ENCODE results near the gene NUDT22. TPM values are rescaled to one million over a fixed set of nuclear protein-coding genes. Genes with fewer than 3 reads are reported as not detected.

NUDT22 gene
- total RNA-seq, 2 donors from 2014 or later, result 110 to 168 TPM

- Histone ChIP-seq H3K36me3 (no peaks in the 10 kb centered on the region), H3K4me1 (peaks cover 7% of the 10 kb centered on the region), H3K27me3 (no peaks in the 10 kb centered on the region), H3K4me3 (no peak overlapping the region), H3K9ac (ENCODE audit: low read depth in 2 of 2, low read length in 2 of 2) (no peak overlapping the region), H3K27ac (no peak overlapping the region), H3K9me3 (no peaks in the 10 kb centered on the region)
- intact Hi-C loops (cut with DNase I), result no loop called here
- no peak for DNase-seq
- TF ChIP-seq CTCF (IDR thresholded peaks at IDR 0.05), result no peak
Observed at GRCh38 chr11:64220798-64221197, 5.3 kb upstream of the NUDT22 start.

GRCh38 chr11:64222651-64223000 is 3.4 kb upstream of the NUDT22 start:
- no peaks in the 10 kb centered on the region for H3K9me3 ChIP-seq
- H3K4me3 ChIP-seq, result no peak overlapping the region
- H3K4me1 ChIP-seq, result peaks cover 12% of the 10 kb centered on the region
- TF ChIP-seq CTCF (IDR thresholded peaks at IDR 0.05), result no peak
- no peaks in the 10 kb centered on the region for H3K27me3 ChIP-seq
- no peak overlapping the region for H3K9ac ChIP-seq (ENCODE audit: low read depth in 2 of 2, low read length in 2 of 2)
- DNase-seq, result no peak
- intact Hi-C loops (cut with DNase I), result no loop called here
- no peak overlapping the region for H3K27ac ChIP-seq
- no peaks in the 10 kb centered on the region for H3K36me3 ChIP-seq

GRCh38 chr11:64223001-64223651 is 2.9 kb upstream of the NUDT22 start:
- Histone ChIP-seq H3K27me3 (no peaks in the 10 kb centered on the region), H3K27ac (no peak overlapping the region), H3K36me3 (no peaks in the 10 kb centered on the region), H3K9ac (ENCODE audit: low read depth in 2 of 2, low read length in 2 of 2) (peak overlapping the region in 1 of 2 donors; percentile 34), H3K4me3 (no peak overlapping the region), H3K9me3 (no peaks in the 10 kb centered on the region), H3K4me1 (peaks cover 15% of the 10 kb centered on the region)
- peak; percentile 40 for DNase-seq
- TF ChIP-seq CTCF (IDR thresholded peaks at IDR 0.05), result no peak
- intact Hi-C loops (cut with DNase I), result no loop called here

GRCh38 chr11:64224151-64224890 is 1.8 kb upstream of the NUDT22 start:
- no peaks in the 10 kb centered on the region for H3K27me3 ChIP-seq
- intact Hi-C loops (cut with DNase I), result no loop called here
- H3K9ac ChIP-seq (ENCODE audit: low read depth in 2 of 2, low read length in 2 of 2), result peak overlapping the region in 1 of 2 donors; percentile 28
- peaks cover 16% of the 10 kb centered on the region for H3K4me1 ChIP-seq
- H3K4me3 ChIP-seq, result no peak overlapping the region
- DNase-seq, result no peak
- no peaks in the 10 kb centered on the region for H3K36me3 ChIP-seq
- TF ChIP-seq CTCF (IDR thresholded peaks at IDR 0.05), result no peak
- no peak overlapping the region for H3K27ac ChIP-seq
- H3K9me3 ChIP-seq, result no peaks in the 10 kb centered on the region

GRCh38 chr11:64224891-64225607 is 1.0 kb upstream of the NUDT22 start:
- intact Hi-C loops (cut with DNase I), result no loop called here
- H3K4me1 ChIP-seq, result peaks cover 21% of the 10 kb centered on the region
- DNase-seq, result no peak

More at GRCh38 chr11:64224891-64225607, 1.0 kb upstream of the NUDT22 start:
- H3K9me3 ChIP-seq, result no peaks in the 10 kb centered on the region
- peak overlapping the region; percentile 60 for H3K4me3 ChIP-seq
- H3K27ac ChIP-seq, result peak overlapping the region; percentile 83
- TF ChIP-seq CTCF (IDR thresholded peaks at IDR 0.05), result no peak
- H3K36me3 ChIP-seq, result no peaks in the 10 kb centered on the region
- H3K27me3 ChIP-seq, result no peaks in the 10 kb centered on the region
- peak overlapping the region; percentile 97 to 99 for H3K9ac ChIP-seq (ENCODE audit: low read depth in 2 of 2, low read length in 2 of 2)
